ENCODE measurements around the gene TLE1.

The TLE1 gene

GRCh38 chr9:81631218-81631745 is 58.1 kb downstream of the TLE1 start:
- no peak for TF ChIP-seq GATA1 (IDR thresholded peaks at IDR 0.05; ENCODE audit: low read depth, low read length)
- TF ChIP-seq POLR2A (IDR thresholded peaks at IDR 0.05; ENCODE audit: low read length) = no peak
- no peak for DNase-seq

DNA sequence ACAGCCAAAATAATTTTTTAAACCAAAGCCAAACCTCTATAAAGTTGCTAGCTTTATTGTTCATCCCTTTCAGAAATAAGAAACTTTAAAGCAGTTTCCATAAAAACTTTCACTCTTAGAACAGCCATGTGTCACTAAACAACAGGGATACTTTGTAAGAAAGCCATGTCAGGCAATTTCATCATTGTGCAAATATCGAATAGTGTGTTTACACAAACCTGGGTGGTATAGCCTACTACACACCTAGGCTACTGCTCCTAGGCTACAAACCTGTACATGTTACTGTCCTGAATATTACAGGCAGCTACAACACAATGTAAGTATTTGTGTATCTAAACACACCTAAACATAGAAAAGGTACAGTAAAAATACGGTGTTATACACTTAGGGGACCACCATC is 59.9 kb downstream of the TLE1 start:
- TF ChIP-seq GATA1 (IDR thresholded peaks at IDR 0.05; ENCODE audit: low read depth, low read length) (no peak), POLR2A (IDR thresholded peaks at IDR 0.05; ENCODE audit: low read length) (no peak)
- no peak for DNase-seq

DNA sequence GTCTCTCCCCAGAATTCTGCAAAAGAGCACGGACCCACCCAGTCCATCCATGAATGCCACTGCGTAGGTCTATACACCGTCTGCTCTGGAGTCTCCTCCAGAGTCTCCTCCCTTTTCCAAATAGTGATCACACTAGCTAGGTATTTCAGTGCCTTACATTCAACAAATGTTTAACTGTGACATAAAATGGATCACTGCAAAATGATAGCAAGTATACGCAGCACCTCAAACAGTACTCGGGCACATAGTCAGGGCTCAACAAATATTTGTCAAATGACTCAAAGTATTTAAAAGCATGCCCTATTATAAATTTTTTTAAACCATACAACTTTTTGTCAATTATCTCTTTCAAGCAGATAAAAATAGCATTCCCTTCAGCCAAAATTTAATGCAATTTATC is 60.5 kb downstream of the TLE1 start:
- DNase-seq = no peak
- no peak for TF ChIP-seq GATA1 (IDR thresholded peaks at IDR 0.05; ENCODE audit: low read depth, low read length)

DNA sequence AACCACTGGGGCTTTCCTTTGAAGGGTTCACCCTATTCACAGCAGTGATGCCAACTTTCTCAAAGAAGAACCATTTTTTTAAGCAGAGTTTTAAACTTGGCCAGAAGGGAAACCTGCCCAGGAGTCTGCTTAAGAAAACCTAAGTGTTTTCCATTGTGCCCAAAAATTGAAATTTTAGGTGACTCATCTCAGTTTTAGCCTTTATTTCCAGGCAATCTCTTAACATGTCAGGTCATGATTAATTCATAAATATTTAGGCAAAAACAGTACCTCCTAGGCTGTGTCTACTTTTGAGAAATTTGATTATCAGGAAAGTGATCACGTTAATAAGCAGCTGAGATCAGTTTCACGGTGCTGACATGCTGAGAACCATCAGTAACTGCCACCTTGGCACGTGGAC is 61.9 kb downstream of the TLE1 start:
- TF ChIP-seq POLR2A (IDR thresholded peaks at IDR 0.05; ENCODE audit: low read length) = no peak
- no peak for TF ChIP-seq GATA1 (IDR thresholded peaks at IDR 0.05; ENCODE audit: low read depth, low read length)
- DNase-seq = no peak

GRCh38 chr9:81626511-81626910 is 62.8 kb downstream of the TLE1 start:
- TF ChIP-seq GATA1 (IDR thresholded peaks at IDR 0.05; ENCODE audit: low read depth, low read length) = no peak
- TF ChIP-seq POLR2A (IDR thresholded peaks at IDR 0.05; ENCODE audit: low read length) = no peak
- no peak for DNase-seq

- TF ChIP-seq GATA1 (IDR thresholded peaks at IDR 0.05; ENCODE audit: low read depth, low read length) (no peak), POLR2A (IDR thresholded peaks at IDR 0.05; ENCODE audit: low read length) (no peak)
- no peak for DNase-seq
Observed at GRCh38 chr9:81625969-81626368, 63.4 kb downstream of the TLE1 start.

DNA sequence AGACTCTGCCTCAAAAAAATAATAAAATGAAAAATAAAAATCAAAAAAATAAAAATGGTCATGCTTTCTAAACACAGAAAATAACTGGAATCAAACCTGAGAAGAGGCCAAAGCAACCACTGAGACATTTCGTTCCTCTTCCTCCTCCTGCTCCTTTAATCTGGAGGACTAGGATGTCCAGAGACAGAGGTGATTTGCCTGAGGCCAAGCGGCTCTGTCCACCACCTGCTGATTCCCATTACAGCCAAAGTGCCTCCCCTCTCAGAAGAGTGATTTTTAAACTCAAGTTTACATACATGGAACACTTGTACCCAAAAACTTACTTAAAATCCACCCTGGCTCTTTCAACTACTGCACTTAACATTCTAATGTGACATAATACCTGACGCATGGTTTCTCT is 65.6 kb downstream of the TLE1 start:
- no peak for DNase-seq
- TF ChIP-seq POLR2A (IDR thresholded peaks at IDR 0.05; ENCODE audit: low read length) (no peak), GATA1 (IDR thresholded peaks at IDR 0.05; ENCODE audit: low read depth, low read length) (no peak)

GRCh38 chr9:81622471-81623255 is 66.7 kb downstream of the TLE1 start:
- DNase-seq = no peak
- TF ChIP-seq GATA1 (IDR thresholded peaks at IDR 0.05; ENCODE audit: low read depth, low read length) (no peak), POLR2A (IDR thresholded peaks at IDR 0.05; ENCODE audit: low read length) (no peak)

- TF ChIP-seq GATA1 (IDR thresholded peaks at IDR 0.05; ENCODE audit: low read depth, low read length) (no peak), POLR2A (IDR thresholded peaks at IDR 0.05; ENCODE audit: low read length) (no peak)
- no peak for DNase-seq
Observed at GRCh38 chr9:81621785-81622259, 67.5 kb downstream of the TLE1 start.

GRCh38 chr9:81621118-81621517 is 68.2 kb downstream of the TLE1 start:
- TF ChIP-seq POLR2A (IDR thresholded peaks at IDR 0.05; ENCODE audit: low read length) (no peak), GATA1 (IDR thresholded peaks at IDR 0.05; ENCODE audit: low read depth, low read length) (no peak)
- no peak for DNase-seq

DNA sequence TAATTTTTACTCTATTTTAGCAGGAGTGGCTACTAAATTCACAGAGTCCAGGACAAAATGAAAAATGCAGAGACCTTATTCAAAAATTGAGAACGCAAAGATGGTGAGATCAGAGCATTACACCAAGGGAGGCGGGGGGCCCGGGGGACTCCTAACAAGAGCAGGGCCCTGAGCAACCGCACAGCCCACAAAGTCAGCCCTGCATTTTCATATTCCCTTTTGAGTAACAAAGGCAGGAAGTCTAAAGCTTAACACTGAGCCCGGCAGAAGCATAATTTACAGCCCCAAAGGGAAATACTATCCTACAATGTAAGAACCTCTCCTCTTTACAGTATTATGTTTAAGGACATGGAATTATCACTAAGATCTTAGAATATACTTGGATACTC is 69.4 kb downstream of the TLE1 start:
- no peak for DNase-seq

DNA sequence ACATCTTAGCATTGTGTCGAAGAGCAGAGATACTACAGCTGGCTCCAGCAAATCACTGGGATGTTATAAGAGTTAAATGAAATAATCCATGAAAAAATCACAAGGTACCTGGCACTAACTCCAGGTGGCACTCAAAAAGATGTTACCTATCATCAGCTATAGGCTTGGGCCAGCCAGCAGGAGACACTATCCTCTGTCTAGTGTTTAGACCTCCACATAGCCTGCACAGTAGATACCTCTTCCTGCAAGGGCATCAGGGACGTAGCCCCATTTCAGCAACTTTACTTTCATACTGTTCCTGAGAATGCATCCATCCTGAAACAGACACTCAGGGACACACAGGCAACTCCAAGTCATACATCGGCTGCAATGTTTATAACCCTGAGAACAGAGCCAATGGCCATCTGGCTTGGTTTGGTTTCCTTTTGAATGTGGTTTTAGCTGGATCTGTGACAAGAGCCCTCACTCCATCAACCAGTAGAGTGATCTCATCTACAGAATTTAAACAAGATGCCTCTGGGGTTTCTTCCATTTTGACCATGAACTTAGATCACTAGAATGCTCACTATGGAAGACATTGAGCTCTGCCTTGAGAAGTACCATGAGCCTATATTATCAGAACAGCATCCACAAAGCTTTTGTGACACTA is 69.9 kb downstream of the TLE1 start:
- no peak for DNase-seq
- no peak for TF ChIP-seq GATA1 (IDR thresholded peaks at IDR 0.05; ENCODE audit: low read depth, low read length)
- no peak for TF ChIP-seq POLR2A (IDR thresholded peaks at IDR 0.05; ENCODE audit: low read length)

More for the DNA sequence above, 69.4 kb downstream of the TLE1 start:
- TF ChIP-seq POLR2A (IDR thresholded peaks at IDR 0.05; ENCODE audit: low read length) = no peak
- TF ChIP-seq GATA1 (IDR thresholded peaks at IDR 0.05; ENCODE audit: low read depth, low read length) = no peak

DNA sequence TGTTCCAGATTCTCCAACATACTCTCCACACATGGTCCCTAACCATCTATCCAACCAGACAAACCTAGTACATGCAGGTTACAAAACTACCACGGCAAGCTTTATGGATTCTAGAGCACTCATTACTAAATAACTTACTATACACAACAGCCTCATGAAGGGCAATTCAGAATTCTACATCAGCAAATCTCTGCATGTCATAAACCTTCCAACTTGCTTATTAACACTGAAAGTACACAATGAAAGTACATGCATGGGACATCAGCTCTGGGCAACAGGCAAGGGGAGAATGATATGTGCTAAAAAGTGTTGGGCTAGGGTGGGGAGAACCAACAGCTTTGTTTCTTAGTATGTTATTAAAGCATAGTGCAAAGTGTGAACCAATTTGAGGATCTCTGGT is 70.4 kb downstream of the TLE1 start:
- TF ChIP-seq POLR2A (IDR thresholded peaks at IDR 0.05; ENCODE audit: low read length) (no peak), GATA1 (IDR thresholded peaks at IDR 0.05; ENCODE audit: low read depth, low read length) (no peak)
- no peak for DNase-seq

- no peak for DNase-seq
- TF ChIP-seq GATA1 (IDR thresholded peaks at IDR 0.05; ENCODE audit: low read depth, low read length) (no peak), POLR2A (IDR thresholded peaks at IDR 0.05; ENCODE audit: low read length) (no peak)
Observed at GRCh38 chr9:81616141-81616540, 73.2 kb downstream of the TLE1 start.

- no peak for DNase-seq
- no peak for TF ChIP-seq GATA1 (IDR thresholded peaks at IDR 0.05; ENCODE audit: low read depth, low read length)
- TF ChIP-seq POLR2A (IDR thresholded peaks at IDR 0.05; ENCODE audit: low read length) = no peak
Observed at GRCh38 chr9:81614335-81614734, 75.0 kb downstream of the TLE1 start.

Measured in erythroblast (primary cell).